K562 (cell line): Measurements from ENCODE around the gene PIK3CA. TPM values are rescaled to one million over a fixed set of nuclear protein-coding genes. Genes with fewer than 3 reads are reported as not detected.

Source experiments
- CCAR2 ChIP-seq: fragments of 200-400 bp; formaldehyde crosslinking; IDR thresholded peaks from 2 replicates; pipeline ENCODE4 v1.6.1; 2017; ENCODE audit warnings: mild to moderate bottlenecking, low read depth, low read length
- ESRRB ChIP-seq: fragments of 250-450 bp; sonication (Bioruptor Pico); IDR thresholded peaks from 2 replicates; pipeline ENCODE4 v1.5.0; 2020; ENCODE audit warnings: mild to moderate bottlenecking, moderate library complexity, borderline replicate concordance
- FOXA1 ChIP-seq: fragments of 450-650 bp; IDR thresholded peaks from 2 replicates; pipeline ENCODE4 v1.6.1; 2016; ENCODE audit warnings: mild to moderate bottlenecking, borderline replicate concordance
- FOXJ2 ChIP-seq: fragments of 200-800 bp; sonication (Bioruptor generic); IDR thresholded peaks from 2 replicates; pipeline ENCODE4 v1.6.1; 2016; ENCODE audit warnings: missing genetic modification characterization, missing compliant biosample characterization
- FOXP1 ChIP-seq: sonication (generic); formaldehyde crosslinking; IDR thresholded peaks from 2 replicates; pipeline ENCODE4 v1.8.0; 2022; ENCODE audit warnings: mild to moderate bottlenecking, missing genetic modification reagents
- GATA2 ChIP-seq: sonication (generic); formaldehyde crosslinking; IDR thresholded peaks from 2 replicates; pipeline ENCODE4 v1.4.0; 2020; ENCODE audit warnings: mild to moderate bottlenecking, missing genetic modification reagents
- GTF2F1 ChIP-seq: IDR thresholded peaks from 2 replicates; pipeline ENCODE4 v1.6.1; 2011; ENCODE audit warnings: low read depth, low read length, improper control_type of control experiment
- HMGN3 ChIP-seq: IDR thresholded peaks from 2 replicates; pipeline ENCODE4 v1.6.1; 2011; ENCODE audit warnings: borderline replicate concordance, low read depth, mild to moderate bottlenecking, mixed read lengths, low read length; ENCODE audit not compliant: insufficient read length; ENCODE audit errors: extremely low read depth
- HNRNPK ChIP-seq: fragments of 200-400 bp; formaldehyde crosslinking; IDR thresholded peaks from one replicate; pipeline ENCODE4 v1.6.1; 2018; ENCODE audit warnings: mild to moderate bottlenecking, low read depth, low read length; ENCODE audit not compliant: poor library complexity, severe bottlenecking
- MEF2A ChIP-seq: IDR thresholded peaks from 2 replicates; pipeline ENCODE4 v1.6.1; 2011; ENCODE audit warnings: low read depth, mild to moderate bottlenecking, low read length, moderate library complexity; ENCODE audit not compliant: control insufficient read depth
- MTF1 ChIP-seq: fragments of 250-450 bp; sonication (Bioruptor Pico); IDR thresholded peaks from 2 replicates; pipeline ENCODE4 v1.9.0; 2021; ENCODE audit warnings: moderate library complexity, mild to moderate bottlenecking, inconsistent platforms, borderline replicate concordance
- NCOA4 ChIP-seq: fragments of 450-650 bp; IDR thresholded peaks from 2 replicates; pipeline ENCODE4 v1.6.1; 2018; ENCODE audit warnings: mild to moderate bottlenecking; ENCODE audit not compliant: partially characterized antibody
- NFE2 ChIP-seq: IDR thresholded peaks from 2 replicates; pipeline ENCODE4 v1.6.1; 2014; ENCODE audit warnings: antibody characterized with exemption, low read depth
- NFIC ChIP-seq: fragments of 450-650 bp; IDR thresholded peaks from 2 replicates; pipeline ENCODE4 v1.6.1; 2017; ENCODE audit warnings: mild to moderate bottlenecking, inconsistent platforms
- POU5F1 ChIP-seq: fragments of 150-350 bp; IDR thresholded peaks from 2 replicates; pipeline ENCODE4 v1.6.1; 2014; ENCODE audit warnings: borderline replicate concordance, low read length, low read depth, mild to moderate bottlenecking; ENCODE audit not compliant: partially characterized antibody
- RB1 ChIP-seq: fragments of 450-650 bp; IDR thresholded peaks from 2 replicates; pipeline ENCODE4 v1.6.1; 2017; ENCODE audit warnings: low read depth, mild to moderate bottlenecking
- SOX6 ChIP-seq: fragments of 450-650 bp; IDR thresholded peaks from 2 replicates; pipeline ENCODE4 v1.6.1; 2014; ENCODE audit warnings: mild to moderate bottlenecking
- STAT5A ChIP-seq: IDR thresholded peaks from 2 replicates; pipeline ENCODE4 v1.6.1; 2012; ENCODE audit warnings: low read length, inconsistent platforms, borderline replicate concordance
- SUPT5H ChIP-seq: fragments of 450-650 bp; IDR thresholded peaks from 2 replicates; pipeline ENCODE4 v1.6.1; 2016
- TAF7 ChIP-seq: fragments of 450-650 bp; IDR thresholded peaks from 2 replicates; pipeline ENCODE4 v1.6.1; 2016; ENCODE audit warnings: missing genetic modification characterization, missing compliant biosample characterization
- TAL1 ChIP-seq: fragments of 450-650 bp; IDR thresholded peaks from 2 replicates; pipeline ENCODE4 v1.6.1; 2016; ENCODE audit warnings: mild to moderate bottlenecking
- TBL1XR1 ChIP-seq, 2 experiments: IDR thresholded peaks; 2 replicates each; pipeline ENCODE4 v1.6.1; 2012; ENCODE audit warnings: improper control_type of control experiment in 2 of 2, low read length in 2 of 2, mild to moderate bottlenecking in 1 of 2
- TCFL5 ChIP-seq: fragments of 250-450 bp; sonication (Bioruptor Pico); conservative IDR thresholded peaks from 2 replicates; pipeline ENCODE4 v1.6.1; 2021; ENCODE audit warnings: mild to moderate bottlenecking, moderate library complexity, matching md5 sums
- YBX1 ChIP-seq: fragments of 450-650 bp; IDR thresholded peaks from 2 replicates; pipeline ENCODE4 v1.7.1; 2016; ENCODE audit warnings: mild to moderate bottlenecking
- ZNF584 ChIP-seq: fragments of 200-800 bp; sonication (Bioruptor generic); IDR thresholded peaks from 2 replicates; pipeline ENCODE4 v1.6.1; 2016; ENCODE audit warnings: low read depth, mild to moderate bottlenecking, missing genetic modification characterization, missing compliant biosample characterization
- ZNF668 ChIP-seq: fragments of 250-450 bp; sonication (Bioruptor Pico); IDR thresholded peaks from 2 replicates; pipeline ENCODE4 v1.8.0; 2022; ENCODE audit warnings: mild to moderate bottlenecking, inconsistent platforms
- polyA plus RNA-seq, 8 experiments: library from polyadenylated mRNA; depleted of rRNA in 4 of 8; stranded (reverse) in 5 of 8; unstranded in 3 of 8; fragments of >200 nt; fragmentation: Nextera tagmentation in 2 of 8; fragmentation: Illumina TruSeq in 1 of 8; extraction: Ambion mirVana in 2 of 8; extraction: Trizol in 1 of 8; gene quantifications; 2 replicates each; pipeline versions ENCODE4 v1.2.1 to v1.2.3, GENCODE V29; 2011 to 2014; ENCODE audit warnings: inconsistent platforms in 1 of 8, missing spikeins in 1 of 8
- total RNA-seq, 7 experiments: library from RNA; depleted of rRNA in 6 of 7; stranded (reverse); fragments of >200 nt in 6 of 7; fragmentation: Illumina TruSeq in 2 of 7; extraction: Trizol in 2 of 7; gene quantifications; 2 replicates each; pipeline versions ENCODE4 v1.2.1 to v1.2.3, GENCODE V29; 2011 to 2021; ENCODE audit warnings: low replicate concordance in 1 of 7
- TF ChIP-seq, protein P1 (sequence below): sonication (generic); formaldehyde crosslinking; IDR thresholded peaks from 2 replicates; pipeline ENCODE4 v1.8.0; 2023; ENCODE audit warnings: mild to moderate bottlenecking, missing genetic modification reagents
- TF ChIP-seq, protein P2 (sequence below): fragments of 450-650 bp; formaldehyde crosslinking; IDR thresholded peaks from 2 replicates; pipeline ENCODE4 v1.4.0; 2020; ENCODE audit warnings: mild to moderate bottlenecking

The PIK3CA gene
- total and polyA plus RNA-seq, 9 of the 15 experiments (the other 6 are each of a cell fraction or from before 2014, with no cell fraction given): 3.8 to 19.4 (median 10.8) TPM

DNA sequence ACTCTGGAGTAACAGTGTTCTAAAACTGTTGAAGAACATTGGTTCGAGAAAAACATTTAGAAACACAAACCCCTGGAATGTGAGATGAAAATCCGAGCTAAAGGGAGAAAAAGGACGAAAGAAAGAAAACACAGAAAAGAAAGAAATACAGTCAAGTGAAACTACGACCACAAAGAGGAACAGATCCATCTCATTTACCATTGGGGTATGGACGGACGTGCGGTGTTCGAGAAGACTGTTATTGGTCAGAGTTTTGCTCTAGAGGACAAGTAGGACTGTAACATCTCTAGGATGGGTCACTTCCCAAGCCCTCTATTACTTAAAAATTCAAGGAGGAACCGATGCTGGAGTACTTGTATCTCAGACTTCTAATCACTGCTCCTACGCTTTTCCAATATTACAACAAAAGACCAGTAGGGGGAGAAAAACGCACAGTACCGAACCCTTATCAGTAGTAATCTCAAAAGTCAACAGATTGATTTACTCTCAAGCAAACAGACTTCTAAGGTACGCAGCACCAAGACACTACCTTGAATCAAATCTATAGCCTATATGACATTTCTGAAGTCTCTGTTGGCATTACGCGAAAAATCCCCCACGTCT, 1.1 kb upstream of the PIK3CA start (continued):
- no peak for TF ChIP-seq NFIC
- no peak for TF ChIP-seq HMGN3
- no peak for TF ChIP-seq ZNF668 (CRISPR knock-in tag)
- no peak for TF ChIP-seq FOXJ2 (tag)
- peak; percentile 74; the same call in 1 of the 2 replicates for TF ChIP-seq ZNF584 (CRISPR knock-in tag)
- no peak for TF ChIP-seq TCFL5
- no peak for TF ChIP-seq ESRRB (CRISPR knock-in tag)
- peak; percentile 96 for TF ChIP-seq GATA2 (CRISPR knock-in tag)
- no peak for TF ChIP-seq YBX1
- TF ChIP-seq TAL1: no peak
- TF ChIP-seq MTF1 (CRISPR knock-in tag): no peak
- TF ChIP-seq TAF7 (tag): no peak
- peak; percentile 11; the same call in 1 of the 2 replicates for TF ChIP-seq RB1
- peak; percentile 27; the same call in 1 of the 2 replicates for TF ChIP-seq STAT5A
- TF ChIP-seq GTF2F1: no peak
- TF ChIP-seq, protein P1, sequence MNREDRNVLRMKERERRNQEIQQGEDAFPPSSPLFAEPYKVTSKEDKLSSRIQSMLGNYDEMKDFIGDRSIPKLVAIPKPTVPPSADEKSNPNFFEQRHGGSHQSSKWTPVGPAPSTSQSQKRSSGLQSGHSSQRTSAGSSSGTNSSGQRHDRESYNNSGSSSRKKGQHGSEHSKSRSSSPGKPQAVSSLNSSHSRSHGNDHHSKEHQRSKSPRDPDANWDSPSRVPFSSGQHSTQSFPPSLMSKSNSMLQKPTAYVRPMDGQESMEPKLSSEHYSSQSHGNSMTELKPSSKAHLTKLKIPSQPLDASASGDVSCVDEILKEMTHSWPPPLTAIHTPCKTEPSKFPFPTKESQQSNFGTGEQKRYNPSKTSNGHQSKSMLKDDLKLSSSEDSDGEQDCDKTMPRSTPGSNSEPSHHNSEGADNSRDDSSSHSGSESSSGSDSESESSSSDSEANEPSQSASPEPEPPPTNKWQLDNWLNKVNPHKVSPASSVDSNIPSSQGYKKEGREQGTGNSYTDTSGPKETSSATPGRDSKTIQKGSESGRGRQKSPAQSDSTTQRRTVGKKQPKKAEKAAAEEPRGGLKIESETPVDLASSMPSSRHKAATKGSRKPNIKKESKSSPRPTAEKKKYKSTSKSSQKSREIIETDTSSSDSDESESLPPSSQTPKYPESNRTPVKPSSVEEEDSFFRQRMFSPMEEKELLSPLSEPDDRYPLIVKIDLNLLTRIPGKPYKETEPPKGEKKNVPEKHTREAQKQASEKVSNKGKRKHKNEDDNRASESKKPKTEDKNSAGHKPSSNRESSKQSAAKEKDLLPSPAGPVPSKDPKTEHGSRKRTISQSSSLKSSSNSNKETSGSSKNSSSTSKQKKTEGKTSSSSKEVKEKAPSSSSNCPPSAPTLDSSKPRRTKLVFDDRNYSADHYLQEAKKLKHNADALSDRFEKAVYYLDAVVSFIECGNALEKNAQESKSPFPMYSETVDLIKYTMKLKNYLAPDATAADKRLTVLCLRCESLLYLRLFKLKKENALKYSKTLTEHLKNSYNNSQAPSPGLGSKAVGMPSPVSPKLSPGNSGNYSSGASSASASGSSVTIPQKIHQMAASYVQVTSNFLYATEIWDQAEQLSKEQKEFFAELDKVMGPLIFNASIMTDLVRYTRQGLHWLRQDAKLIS: no peak
- TF ChIP-seq SUPT5H: no peak
- TF ChIP-seq POU5F1: no peak
- TF ChIP-seq NCOA4: no peak
- peak; percentile 49; the same call in 1 of the 2 replicates for TF ChIP-seq FOXA1
- no peak for TF ChIP-seq FOXP1 (CRISPR knock-in tag)
- TF ChIP-seq CCAR2: no peak
- TF ChIP-seq TBL1XR1 (IDR thresholded peaks at IDR 0.05; ENCODE audit: low read length in 2 of 2): no peak
- TF ChIP-seq SOX6: peak; percentile 62; the same call in 1 of the 2 replicates
- no peak for TF ChIP-seq HNRNPK
- TF ChIP-seq, protein P2, sequence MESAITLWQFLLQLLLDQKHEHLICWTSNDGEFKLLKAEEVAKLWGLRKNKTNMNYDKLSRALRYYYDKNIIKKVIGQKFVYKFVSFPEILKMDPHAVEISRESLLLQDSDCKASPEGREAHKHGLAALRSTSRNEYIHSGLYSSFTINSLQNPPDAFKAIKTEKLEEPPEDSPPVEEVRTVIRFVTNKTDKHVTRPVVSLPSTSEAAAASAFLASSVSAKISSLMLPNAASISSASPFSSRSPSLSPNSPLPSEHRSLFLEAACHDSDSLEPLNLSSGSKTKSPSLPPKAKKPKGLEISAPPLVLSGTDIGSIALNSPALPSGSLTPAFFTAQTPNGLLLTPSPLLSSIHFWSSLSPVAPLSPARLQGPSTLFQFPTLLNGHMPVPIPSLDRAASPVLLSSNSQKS (CRISPR knock-in tag): no peak
- TF ChIP-seq MEF2A: no peak
- TF ChIP-seq NFE2: no peak
